ENCODE results near the gene CEP97. TPM values are rescaled to one million over a fixed set of nuclear protein-coding genes. Genes with fewer than 3 reads are reported as not detected.
"Not testable (repeated sequence)": the region's sequence is repeated elsewhere in the genome, so short reads cannot be mapped to it uniquely, and the experiment has no call there.

CEP97 gene
- polyA plus RNA-seq, 1 of the 3 experiments (the other 2 are of a cell fraction), result 1.3 TPM

GRCh38 chr3:101753386-101754113, 29.1 kb downstream of the CEP97 start:
- peaks cover 16% of the 10 kb centered on the region for H3K79me2 ChIP-seq (ENCODE audit: insufficient read depth)
- POLR2A ChIA-PET; H3K9ac ChIP-seq; DNase-seq; H3K4me2 ChIP-seq; H3K4me3 ChIP-seq (ENCODE audit: low read depth in 2 of 2, low read length in 1 of 2); H3F3A ChIP-seq (replicated peaks; ENCODE audit: insufficient read depth); CTCF ChIA-PET; H3K27me3 ChIP-seq (ENCODE audit: insufficient read depth); H2AFZ ChIP-seq (ENCODE audit: low read depth); H3K9me3 ChIP-seq; H4K20me1 ChIP-seq (ENCODE audit: insufficient read depth); H3K9me2 ChIP-seq; H3K27ac ChIP-seq (ENCODE audit: low read depth in 2 of 2, low read length in 1 of 2); H3K4me1 ChIP-seq (ENCODE audit: control insufficient read depth in 1 of 2, insufficient read depth in 2 of 2, low read depth in 1 of 2, low read length in 1 of 2): not testable (repeated sequence)
- H3K36me3 ChIP-seq (replicated peaks in 1 of 2; ENCODE audit: control insufficient read depth in 1 of 2, insufficient read depth in 2 of 2, low read length in 1 of 2), result peaks cover 28 to 43% of the 10 kb centered on the region in 2 experiments
- 96% methylated on average over 4 of the region's 23 CpGs for WGBS (ENCODE audit: low lambda C conversion rate)

GRCh38 chr3:101758224-101758623, 33.8 kb downstream of the CEP97 start:
- Histone ChIP-seq H3K36me3 (replicated peaks in 1 of 2; ENCODE audit: control insufficient read depth in 1 of 2, insufficient read depth in 2 of 2, low read length in 1 of 2) (peaks cover 55 to 61% of the 10 kb centered on the region in 2 experiments), H3K27me3 (ENCODE audit: insufficient read depth) (no peaks in the 10 kb centered on the region), H3K9ac (no peak overlapping the region), H3K4me1 (ENCODE audit: control insufficient read depth in 1 of 2, insufficient read depth in 2 of 2, low read depth in 1 of 2, low read length in 1 of 2) (no peaks in the 10 kb centered on the region; a peak in 1 of 4 replicates), H2AFZ (ENCODE audit: low read depth) (no peak overlapping the region), H4K20me1 (ENCODE audit: insufficient read depth) (no peaks in the 10 kb centered on the region), H3K4me3 (ENCODE audit: low read depth in 2 of 2, low read length in 1 of 2) (no peak overlapping the region), H3K9me2 (no peaks in the 10 kb centered on the region), H3K27ac (ENCODE audit: low read depth in 2 of 2, low read length in 1 of 2) (no peak overlapping the region), H3F3A (replicated peaks; ENCODE audit: insufficient read depth) (no peaks in the 10 kb centered on the region), H3K79me2 (ENCODE audit: insufficient read depth) (peaks cover 8% of the 10 kb centered on the region; the same call in 1 of the 2 replicates), H3K4me2 (no peak overlapping the region), H3K9me3 (no peaks in the 10 kb centered on the region)
- TF ChIP-seq GATA2 (CRISPR knock-in tag; IDR thresholded peaks at IDR 0.05), result peak; percentile 30; the same call in 1 of the 2 replicates
- TF ChIP-seq MEF2A (IDR thresholded peaks at IDR 0.05; ENCODE audit: borderline replicate concordance, low read depth), result no peak
- POLR2A ChIA-PET, result no interaction called here
- CTCF ChIA-PET, result no interaction called here
- DNase-seq, result no peak
- 95% methylated on average over 6 of the region's 6 CpGs for WGBS (ENCODE audit: low lambda C conversion rate)

GRCh38 chr3:101762041-101762646, 37.7 kb downstream of the CEP97 start:
- H3K9me3 ChIP-seq, result no peaks in the 10 kb centered on the region
- H3K4me2 ChIP-seq, result no peak overlapping the region
- H3K27ac ChIP-seq (ENCODE audit: low read depth in 2 of 2, low read length in 1 of 2), result no peak overlapping the region; a peak in 1 of 4 replicates
- H3F3A ChIP-seq (replicated peaks; ENCODE audit: insufficient read depth), result peaks cover 3% of the 10 kb centered on the region
- TF ChIP-seq TAF1 (IDR thresholded peaks at IDR 0.05; ENCODE audit: borderline replicate concordance, low read depth, low read length) (no peak), RXRA (IDR thresholded peaks at IDR 0.05; ENCODE audit: borderline replicate concordance, low read depth) (no peak)
- WGBS (ENCODE audit: low lambda C conversion rate), result 89% methylated on average over 3 of the region's 3 CpGs
- H4K20me1 ChIP-seq (ENCODE audit: insufficient read depth), result no peaks in the 10 kb centered on the region
- H3K4me1 ChIP-seq (ENCODE audit: control insufficient read depth in 1 of 2, insufficient read depth in 2 of 2, low read depth in 1 of 2, low read length in 1 of 2), result peaks cover 0 to 2% of the 10 kb centered on the region in 2 experiments; a peak in 3 of 4 replicates
- no peak overlapping the region for H3K4me3 ChIP-seq (ENCODE audit: low read depth in 2 of 2, low read length in 1 of 2)
- H3K36me3 ChIP-seq (replicated peaks in 1 of 2; ENCODE audit: control insufficient read depth in 1 of 2, insufficient read depth in 2 of 2, low read length in 1 of 2), result peaks cover 58 to 66% of the 10 kb centered on the region in 2 experiments
- CTCF ChIA-PET, result no interaction called here
- H3K79me2 ChIP-seq (ENCODE audit: insufficient read depth), result peaks cover 8% of the 10 kb centered on the region; the same call in 1 of the 2 replicates
- H3K9ac ChIP-seq, result no peak overlapping the region
- no peak for DNase-seq
- POLR2A ChIA-PET, result no interaction called here
- H2AFZ ChIP-seq (ENCODE audit: low read depth), result no peak overlapping the region
- no peaks in the 10 kb centered on the region for H3K9me2 ChIP-seq
- H3K27me3 ChIP-seq (ENCODE audit: insufficient read depth), result no peaks in the 10 kb centered on the region

- H3K9ac ChIP-seq; CTCF ChIA-PET; H4K20me1 ChIP-seq (ENCODE audit: insufficient read depth); POLR2A ChIA-PET; H3K4me2 ChIP-seq; DNase-seq; H2AFZ ChIP-seq (ENCODE audit: low read depth); H3K27me3 ChIP-seq (ENCODE audit: insufficient read depth); H3K4me3 ChIP-seq (ENCODE audit: low read depth in 2 of 2, low read length in 1 of 2); H3K9me2 ChIP-seq; H3K27ac ChIP-seq (ENCODE audit: low read depth in 2 of 2, low read length in 1 of 2); H3K9me3 ChIP-seq: not testable (repeated sequence)
- Histone ChIP-seq H3K79me2 (ENCODE audit: insufficient read depth) (peaks cover 29% of the 10 kb centered on the region), H3F3A (replicated peaks; ENCODE audit: insufficient read depth) (peaks cover 14% of the 10 kb centered on the region), H3K4me1 (ENCODE audit: control insufficient read depth in 1 of 2, insufficient read depth in 2 of 2, low read depth in 1 of 2, low read length in 1 of 2) (peaks cover 0 to 22% of the 10 kb centered on the region in 2 experiments; a peak in 2 of 4 replicates), H3K36me3 (replicated peaks in 1 of 2; ENCODE audit: control insufficient read depth in 1 of 2, insufficient read depth in 2 of 2, low read length in 1 of 2) (peaks cover 0 to 13% of the 10 kb centered on the region in 2 experiments)
- WGBS (ENCODE audit: low lambda C conversion rate), result 93% methylated on average over 6 of the region's 6 CpGs
These were observed 53.4 kb downstream of the CEP97 start for GRCh38 chr3:101777745-101778281.
